B cell (primary cell): ENCODE results near the gene RNF2. TPM values are rescaled to one million over a fixed set of nuclear protein-coding genes. Genes with fewer than 3 reads are reported as not detected.

ENCODE experiments used
- ATAC-seq: fragments of 200-7000 bp; cut with Tn5 transposase; one replicate; pipeline ENCODE4 v1.10.0; 2021; ENCODE audit warnings: low read depth, mild to moderate bottlenecking, moderate number of reproducible peaks, moderate library complexity
- CTCF ChIA-PET: fragments of 350-600 bp; sonication (Branson Sonifier 250); formaldehyde crosslinking; loops from one replicate; lab custom pipeline; 2021; ENCODE audit warnings: antibody characterized with exemption, inconsistent platforms; lab: Charles Lee
- POLR2A ChIA-PET: fragments of 350-600 bp; sonication (Branson Sonifier 250); formaldehyde crosslinking; loops from one replicate; lab custom pipeline; 2021; ENCODE audit warnings: antibody characterized with exemption; lab: Charles Lee
- DNase-seq: peaks from one replicate; pipeline ENCODE4 v3.0.0; 2013
- H2AFZ ChIP-seq: 2 replicates; pipeline ENCODE4 v1.6.1; 2012; ENCODE audit warnings: mild to moderate bottlenecking, low read depth, low read length; ENCODE audit not compliant: insufficient read depth, poor library complexity, severe bottlenecking
- H3K27ac ChIP-seq, 2 donors: 1 replicate in 1 of 2; 2 replicates in 1 of 2; pipeline ENCODE4 v1.5.1; 2012 to 2013; ENCODE audit warnings: low read length in 2 of 2, mild to moderate bottlenecking in 2 of 2, moderate library complexity in 1 of 2
- H3K27me3 ChIP-seq, 4 experiments: fragments of 200-600 bp in 1 of 4; sonication (generic) in 1 of 4; replicated peaks in 1 of 4; 1 replicate in 2 of 4; 2 replicates in 2 of 4; pipeline versions ENCODE4 v1.6.1 to v1.7.0; 2013 to 2016; ENCODE audit warnings: low read length in 3 of 4, mild to moderate bottlenecking in 2 of 4, mixed read lengths in 1 of 4, moderate library complexity in 1 of 4; ENCODE audit not compliant: insufficient read depth in 4 of 4, control insufficient read depth in 3 of 4; ENCODE audit errors: control extremely low read depth in 1 of 4
- H3K36me3 ChIP-seq, 2 experiments: replicated peaks in 1 of 2; 1 replicate in 1 of 2; 2 replicates in 1 of 2; pipeline versions ENCODE4 v1.6.1 to v1.7.1; 2013; ENCODE audit warnings: low read length in 1 of 2; ENCODE audit not compliant: insufficient read depth in 2 of 2, control insufficient read depth in 1 of 2; ENCODE audit errors: control extremely low read depth in 1 of 2, extremely low read depth in 1 of 2
- H3K4me1 ChIP-seq, 2 donors: fragments of 200-600 bp in 1 of 2; sonication (generic) in 1 of 2; 1 replicate in 1 of 2; 2 replicates in 1 of 2; pipeline versions ENCODE4 v1.5.1 to v1.6.1; 2013 to 2017; ENCODE audit warnings: low read length in 2 of 2; ENCODE audit not compliant: control insufficient read depth in 2 of 2, insufficient read depth in 2 of 2
- H3K4me2 ChIP-seq: replicated peaks from 2 replicates; pipeline ENCODE3; 2012; ENCODE audit warnings: mild to moderate bottlenecking, low read depth, low read length; ENCODE audit not compliant: poor library complexity, severe bottlenecking
- H3K4me3 ChIP-seq, 5 experiments: fragments of 200-600 bp in 1 of 5; sonication (generic) in 1 of 5; 1 replicate in 3 of 5; 2 replicates in 2 of 5; pipeline versions ENCODE4 v1.5.1 to v1.7.0; 2011 to 2016; ENCODE audit warnings: low read length in 4 of 5, mild to moderate bottlenecking in 4 of 5, low read depth in 2 of 5, control low read depth in 1 of 5, moderate library complexity in 1 of 5; ENCODE audit not compliant: insufficient read depth in 1 of 5; ENCODE audit errors: control extremely low read depth in 1 of 5, extremely low read depth in 1 of 5
- H3K79me2 ChIP-seq: fragments of 200-600 bp; sonication (generic); one replicate; pipeline ENCODE4 v1.6.0; 2016; ENCODE audit warnings: low read length; ENCODE audit not compliant: control insufficient read depth, insufficient read depth
- H3K9ac ChIP-seq: fragments of 200-600 bp; sonication (generic); 2 replicates; pipeline ENCODE4 v1.6.1; 2017; ENCODE audit warnings: mild to moderate bottlenecking, low read length, moderate library complexity
- H3K9me3 ChIP-seq, 3 donors: one replicate each; pipeline versions ENCODE4 v1.6.1 to v1.7.1; 2013; ENCODE audit warnings: low read length in 2 of 3; ENCODE audit not compliant: control insufficient read depth in 2 of 3, insufficient read depth in 1 of 3; ENCODE audit errors: control extremely low read depth in 1 of 3
- H4K20me1 ChIP-seq: 2 replicates; pipeline ENCODE4 v1.6.0; 2012; ENCODE audit warnings: mild to moderate bottlenecking, low read length; ENCODE audit not compliant: insufficient read depth, control insufficient read depth, poor library complexity, severe bottlenecking
- H3K27ac Mint-ChIP-seq: one replicate; pipeline ENCODE4 v1.8.0; 2021; ENCODE audit warnings: mixed read lengths
- H3K27me3 Mint-ChIP-seq: one replicate; pipeline ENCODE4 v1.8.0; 2021; ENCODE audit warnings: mixed read lengths
- H3K4me1 Mint-ChIP-seq: one replicate; pipeline ENCODE4 v1.8.0; 2021; ENCODE audit warnings: mixed read lengths
- H3K4me3 Mint-ChIP-seq: one replicate; pipeline ENCODE4 v1.8.0; 2021; ENCODE audit warnings: mixed read lengths
- H3K9me3 Mint-ChIP-seq: one replicate; pipeline ENCODE4 v1.8.0; 2022; ENCODE audit warnings: mixed read lengths; ENCODE audit not compliant: insufficient read depth
- EZH2 ChIP-seq: IDR thresholded peaks from 2 replicates; pipeline ENCODE4 v1.6.1; 2012; ENCODE audit warnings: borderline replicate concordance, low read depth, mild to moderate bottlenecking, moderate library complexity, low read length; ENCODE audit not compliant: insufficient read depth, poor library complexity, severe bottlenecking
- WGBS: methylation state at CpG from one replicate; pipeline ENCODE4 v1.1.5; 2013; ENCODE audit warnings: missing lambda C conversion rate; ENCODE audit not compliant: insufficient coverage; 5-methylcytosine and 5-hydroxymethylcytosine counted together
- intact Hi-C: fragments of 100-400 bp; cut with micrococcal nuclease; formaldehyde crosslinking; loops from one replicate; pipeline ENCODE4 v1.10.0; 2022
- polyA plus RNA-seq: library from polyadenylated mRNA; depleted of rRNA; stranded (reverse); fragments of >200 nt; gene quantifications from 2 replicates; pipeline ENCODE4 v1.2.3, GENCODE V29; 2012
- total RNA-seq, 2 donors: library from RNA; stranded (reverse); fragments of 120-200 nt in 1 of 2; gene quantifications; 1 replicate in 1 of 2; 2 replicates in 1 of 2; pipeline versions ENCODE4 v1.2.3 to v1.2.4, GENCODE V29; 2013 to 2022
- TF ChIP-seq, protein P1 (sequence below): fragments of 200-600 bp; IDR thresholded peaks from one replicate; pipeline ENCODE4 v1.8.0; 2022; ENCODE audit warnings: antibody characterized with exemption, mild to moderate bottlenecking

The RNF2 gene
- total and polyA plus RNA-seq, 2 donors (not counting 1 experiment from before 2014, with no cell fraction given): 13.9 to 29.5 TPM

DNA sequence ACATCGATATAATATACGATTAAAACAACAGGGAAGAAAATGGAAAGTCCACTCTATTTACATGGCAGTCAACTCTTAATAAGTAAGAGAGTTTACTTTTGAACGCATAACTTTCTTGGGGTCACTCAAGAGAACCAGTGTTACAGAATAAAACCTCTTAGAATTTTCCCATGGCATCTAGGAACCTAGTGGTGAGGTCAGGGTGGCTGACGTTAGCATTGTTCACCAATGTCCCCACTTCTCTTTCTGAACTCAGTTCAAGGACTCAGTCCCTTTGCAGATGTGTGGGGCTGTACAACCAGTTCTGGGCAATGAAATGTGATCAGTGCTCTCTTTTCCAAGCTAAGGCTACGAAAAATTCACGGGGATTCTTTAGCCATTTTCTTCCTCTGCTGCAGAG, 2.6 kb upstream of the RNF2 start:
- Mint-ChIP-seq H3K27ac (peak overlapping the region; percentile 32), H3K9me3 (no peaks in the 10 kb centered on the region), H3K4me3 (no peak overlapping the region), H3K4me1 (peaks cover 22% of the 10 kb centered on the region), H3K27me3 (no peaks in the 10 kb centered on the region)
- H3K27ac ChIP-seq: no peak overlapping the region
- no peaks in the 10 kb centered on the region for H3K27me3 ChIP-seq
- H4K20me1 ChIP-seq: peaks cover 10% of the 10 kb centered on the region
- 90% methylated on average over 2 of the region's 6 CpGs for WGBS
- no peak overlapping the region for H3K4me3 ChIP-seq
- H3K4me2 ChIP-seq: no peak overlapping the region
- peaks cover 16 to 18% of the 10 kb centered on the region in 2 donors for H3K4me1 ChIP-seq
- intact Hi-C loops: no loop called here
- ChIA-PET POLR2A (no interaction called here), CTCF (interaction anchor here (0.8 kb wide), 1 partner anchor 237 kb away, joined by 3 read pairs; no protein-coding TSS in a partner anchor)
- H3K79me2 ChIP-seq: peaks cover 8% of the 10 kb centered on the region
- DNase-seq (no peak), ATAC-seq (no peak)
- no peak overlapping the region for H2AFZ ChIP-seq
- TF ChIP-seq, protein P1, sequence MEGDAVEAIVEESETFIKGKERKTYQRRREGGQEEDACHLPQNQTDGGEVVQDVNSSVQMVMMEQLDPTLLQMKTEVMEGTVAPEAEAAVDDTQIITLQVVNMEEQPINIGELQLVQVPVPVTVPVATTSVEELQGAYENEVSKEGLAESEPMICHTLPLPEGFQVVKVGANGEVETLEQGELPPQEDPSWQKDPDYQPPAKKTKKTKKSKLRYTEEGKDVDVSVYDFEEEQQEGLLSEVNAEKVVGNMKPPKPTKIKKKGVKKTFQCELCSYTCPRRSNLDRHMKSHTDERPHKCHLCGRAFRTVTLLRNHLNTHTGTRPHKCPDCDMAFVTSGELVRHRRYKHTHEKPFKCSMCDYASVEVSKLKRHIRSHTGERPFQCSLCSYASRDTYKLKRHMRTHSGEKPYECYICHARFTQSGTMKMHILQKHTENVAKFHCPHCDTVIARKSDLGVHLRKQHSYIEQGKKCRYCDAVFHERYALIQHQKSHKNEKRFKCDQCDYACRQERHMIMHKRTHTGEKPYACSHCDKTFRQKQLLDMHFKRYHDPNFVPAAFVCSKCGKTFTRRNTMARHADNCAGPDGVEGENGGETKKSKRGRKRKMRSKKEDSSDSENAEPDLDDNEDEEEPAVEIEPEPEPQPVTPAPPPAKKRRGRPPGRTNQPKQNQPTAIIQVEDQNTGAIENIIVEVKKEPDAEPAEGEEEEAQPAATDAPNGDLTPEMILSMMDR: no peak
- no peak for TF ChIP-seq EZH2
- no peak overlapping the region for H3K9ac ChIP-seq
- H3K9me3 ChIP-seq: no peaks in the 10 kb centered on the region
- H3K36me3 ChIP-seq: no peaks in the 10 kb centered on the region

DNA sequence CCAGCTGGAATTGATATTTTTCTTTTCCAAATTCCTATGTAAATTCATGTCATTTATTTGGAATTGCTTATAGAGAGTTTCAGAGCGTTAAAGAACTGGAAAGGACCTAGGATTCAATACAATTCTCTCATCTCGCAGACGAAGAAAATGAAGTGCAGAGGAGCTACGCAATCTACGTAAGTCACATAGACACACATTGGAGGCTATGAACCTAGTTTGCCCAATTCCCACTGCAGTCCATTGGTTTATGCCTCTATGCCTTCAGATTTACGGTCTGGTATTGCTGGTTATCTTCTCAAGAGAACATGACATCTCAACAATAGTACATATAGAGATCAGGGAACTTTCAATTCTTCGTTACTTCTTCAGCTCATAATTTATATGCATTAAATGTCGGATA, 971 bp upstream of the RNF2 start:
- H2AFZ ChIP-seq: peak overlapping the region; percentile 93
- intact Hi-C loops: loop anchor here (2.0 kb wide), 1 partner anchor 650 kb away; no protein-coding TSS in a partner anchor
- TF ChIP-seq EZH2: no peak
- TF ChIP-seq, protein P1: no peak
- no peaks in the 10 kb centered on the region for H3K9me3 ChIP-seq
- H3K9ac ChIP-seq: no peak overlapping the region
- ChIA-PET POLR2A (interaction anchor here (2.4 kb wide), 1 partner anchor 113 kb away, joined by 7 read pairs; the partner anchor contains the start of genes SWT1 and TRMT1L), CTCF (interaction anchor here (3.6 kb wide), 1 partner anchor 126 kb away, joined by 14 read pairs; no protein-coding TSS in a partner anchor)
- peaks cover 27% of the 10 kb centered on the region for H4K20me1 ChIP-seq
- no peaks in the 10 kb centered on the region for H3K36me3 ChIP-seq
- peak overlapping the region; percentile 87 for H3K4me3 Mint-ChIP-seq
- H3K4me1 Mint-ChIP-seq: peaks cover 30% of the 10 kb centered on the region
- H3K27me3 ChIP-seq: no peaks in the 10 kb centered on the region
- H3K9me3 Mint-ChIP-seq: no peaks in the 10 kb centered on the region
- H3K27ac ChIP-seq: peak overlapping the region; percentile 72 to 82
- H3K4me1 ChIP-seq: peaks cover 16 to 18% of the 10 kb centered on the region in 2 donors
- no peaks in the 10 kb centered on the region for H3K27me3 Mint-ChIP-seq
- peak overlapping the region; percentile 86 for H3K4me2 ChIP-seq
- WGBS: 100% methylated on average over 4 of the region's 8 CpGs
- no peak for ATAC-seq
- no peak for DNase-seq
- H3K4me3 ChIP-seq: no peak overlapping the region
- H3K79me2 ChIP-seq: peaks cover 24% of the 10 kb centered on the region
- H3K27ac Mint-ChIP-seq: peak overlapping the region; percentile 93
